Trophoblast cell (in vitro differentiated cells and primary cell): ENCODE measurements around the gene ARHGEF26.

Experiments
- DNase-seq, 2 donors: peaks; one replicate each; pipeline ENCODE4 v3.0.0-alpha.2; 2016
- H2AFZ ChIP-seq: 2 replicates; pipeline ENCODE4 v1.6.1; 2013; ENCODE audit warnings: low read length, moderate library complexity, mild to moderate bottlenecking; ENCODE audit not compliant: insufficient read depth, poor library complexity
- H2AK5ac ChIP-seq: 2 replicates; pipeline ENCODE4 v1.6.1; 2013; ENCODE audit warnings: mild to moderate bottlenecking, low read length
- H2BK120ac ChIP-seq: 2 replicates; pipeline ENCODE4 v1.6.1; 2013; ENCODE audit warnings: low read length, mild to moderate bottlenecking, moderate library complexity; ENCODE audit not compliant: insufficient read depth, poor library complexity
- H2BK12ac ChIP-seq: 2 replicates; pipeline ENCODE4 v1.6.1; 2013; ENCODE audit warnings: mild to moderate bottlenecking, low read length, moderate library complexity
- H2BK5ac ChIP-seq: 2 replicates; pipeline ENCODE4 v1.6.1; 2013; ENCODE audit warnings: low read length, low read depth, moderate library complexity, mild to moderate bottlenecking; ENCODE audit not compliant: poor library complexity
- H3K14ac ChIP-seq: 2 replicates; pipeline ENCODE4 v1.6.1; 2013; ENCODE audit warnings: mild to moderate bottlenecking, low read length
- H3K18ac ChIP-seq: 2 replicates; pipeline ENCODE4 v1.6.1; 2013; ENCODE audit warnings: mild to moderate bottlenecking, low read length
- H3K23ac ChIP-seq: 2 replicates; pipeline ENCODE4 v1.6.1; 2013; ENCODE audit warnings: low read length
- H3K27ac ChIP-seq: 2 replicates; pipeline ENCODE4 v1.5.1; 2013; ENCODE audit warnings: low read depth, mild to moderate bottlenecking, inconsistent platforms, low read length, moderate library complexity
- H3K27me3 ChIP-seq: 2 replicates; pipeline ENCODE4 v1.6.1; 2013; ENCODE audit warnings: inconsistent platforms, mild to moderate bottlenecking, low read length, moderate library complexity; ENCODE audit not compliant: insufficient read depth
- H3K36me3 ChIP-seq, 2 experiments: 1 replicate in 1 of 2; 2 replicates in 1 of 2; pipeline ENCODE4 v1.6.1; 2013; ENCODE audit warnings: low read length in 2 of 2, mild to moderate bottlenecking in 2 of 2, moderate library complexity in 1 of 2; ENCODE audit not compliant: insufficient read depth in 2 of 2, control insufficient read depth in 1 of 2
- H3K4ac ChIP-seq: 2 replicates; pipeline ENCODE4 v1.6.1; 2013; ENCODE audit warnings: low read depth, mild to moderate bottlenecking, low read length, moderate library complexity
- H3K4me1 ChIP-seq, 2 experiments: 1 replicate in 1 of 2; 2 replicates in 1 of 2; pipeline ENCODE4 v1.6.1; 2013; ENCODE audit warnings: low read length in 2 of 2, mild to moderate bottlenecking in 2 of 2, moderate library complexity in 1 of 2; ENCODE audit not compliant: insufficient read depth in 2 of 2, control insufficient read depth in 1 of 2
- H3K4me2 ChIP-seq: 2 replicates; pipeline ENCODE4 v1.6.1; 2013; ENCODE audit warnings: inconsistent platforms, mild to moderate bottlenecking, low read length, moderate library complexity
- H3K4me3 ChIP-seq: 2 replicates; pipeline ENCODE4 v1.5.1; 2013; ENCODE audit warnings: mild to moderate bottlenecking, low read depth, low read length, inconsistent platforms
- H3K79me1 ChIP-seq: one replicate; pipeline ENCODE4 v1.6.1; 2013; ENCODE audit warnings: low read length
- H3K79me2 ChIP-seq: 2 replicates; pipeline ENCODE4 v1.6.1; 2013; ENCODE audit warnings: low read length, mild to moderate bottlenecking; ENCODE audit not compliant: control insufficient read depth, insufficient read depth, poor library complexity
- H3K9ac ChIP-seq: 2 replicates; pipeline ENCODE4 v1.6.1; 2013; ENCODE audit warnings: mild to moderate bottlenecking, low read length
- H3K9me3 ChIP-seq: 2 replicates; pipeline ENCODE4 v1.6.1; 2013; ENCODE audit warnings: low read depth, mild to moderate bottlenecking, control low read depth, inconsistent platforms, low read length; ENCODE audit not compliant: insufficient read depth
- H4K12ac ChIP-seq: 2 replicates; pipeline ENCODE4 v1.6.1; 2013; ENCODE audit warnings: low read depth, mild to moderate bottlenecking, low read length, moderate library complexity
- H4K8ac ChIP-seq: 2 replicates; pipeline ENCODE4 v1.6.1; 2013; ENCODE audit warnings: low read depth, mild to moderate bottlenecking, low read length, moderate library complexity
- H4K91ac ChIP-seq: one replicate; pipeline ENCODE4 v1.6.1; 2013; ENCODE audit warnings: low read depth, mild to moderate bottlenecking, low read length, moderate library complexity
- WGBS: extraction: QIAGEN DNeasy Blood & Tissue Kit; methylation state at CpG from one replicate; pipeline ENCODE4 v1.1.7; 2013; ENCODE audit warnings: missing lambda C conversion rate; ENCODE audit not compliant: insufficient read length, insufficient coverage; ENCODE audit errors: extremely low coverage; 5-methylcytosine and 5-hydroxymethylcytosine counted together

ARHGEF26 gene

GRCh38 chr3:154130540-154130939 lies 9.3 kb downstream of the ARHGEF26 start:
- no peak overlapping the region for H3K4ac ChIP-seq
- no peak overlapping the region for H3K4me2 ChIP-seq
- no peaks in the 10 kb centered on the region for H3K9me3 ChIP-seq
- no peaks in the 10 kb centered on the region for H3K79me2 ChIP-seq
- no peaks in the 10 kb centered on the region for H3K27me3 ChIP-seq
- H3K9ac ChIP-seq: no peak overlapping the region
- no peak overlapping the region for H4K12ac ChIP-seq
- H2BK5ac ChIP-seq: no peak overlapping the region
- no peak overlapping the region for H4K91ac ChIP-seq
- H3K23ac ChIP-seq: no peak overlapping the region
- no peaks in the 10 kb centered on the region for H3K36me3 ChIP-seq
- H3K79me1 ChIP-seq: no peaks in the 10 kb centered on the region
- H3K27ac ChIP-seq: no peak overlapping the region
- no peak overlapping the region for H2AFZ ChIP-seq
- no CpG with 5 or more reads among the region's 3 CpGs for WGBS
- no peaks in the 10 kb centered on the region for H3K4me1 ChIP-seq
- no peak overlapping the region for H2BK120ac ChIP-seq
- H2BK12ac ChIP-seq: no peak overlapping the region
- no peak overlapping the region for H3K4me3 ChIP-seq
- no peak overlapping the region for H4K8ac ChIP-seq
- H3K18ac ChIP-seq: no peak overlapping the region
- no peak for DNase-seq
- H3K14ac ChIP-seq: no peak overlapping the region
- no peak overlapping the region for H2AK5ac ChIP-seq

DNA sequence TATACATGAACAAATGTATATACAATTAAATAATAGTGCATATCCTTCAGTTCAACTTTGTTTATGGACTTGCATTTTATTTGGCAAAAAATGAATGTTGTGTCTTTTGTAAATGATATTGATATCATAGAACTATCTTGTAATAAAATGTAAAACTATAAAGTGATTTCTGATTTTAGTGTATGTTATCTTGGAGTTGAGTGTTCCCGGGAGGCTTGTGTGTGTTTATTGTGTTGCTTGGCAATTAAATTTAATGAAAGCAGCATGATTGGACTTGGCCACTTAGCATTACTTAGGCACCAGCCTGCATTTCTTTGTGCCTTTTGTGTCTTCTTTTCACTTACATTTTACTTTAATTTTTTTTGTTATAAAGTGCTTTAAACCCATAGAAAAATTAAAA lies 10.6 kb downstream of the ARHGEF26 start:
- H2AFZ ChIP-seq: no peak overlapping the region
- H3K36me3 ChIP-seq: no peaks in the 10 kb centered on the region
- no peak overlapping the region for H2BK12ac ChIP-seq
- H4K12ac ChIP-seq: no peak overlapping the region
- H4K91ac ChIP-seq: no peak overlapping the region
- no peak overlapping the region for H4K8ac ChIP-seq
- no peak overlapping the region for H3K27ac ChIP-seq
- H2BK5ac ChIP-seq: no peak overlapping the region
- H3K18ac ChIP-seq: no peak overlapping the region
- H3K23ac ChIP-seq: no peak overlapping the region
- no peak overlapping the region for H3K9ac ChIP-seq
- H3K9me3 ChIP-seq: no peaks in the 10 kb centered on the region
- no peak overlapping the region for H2BK120ac ChIP-seq
- H3K4me1 ChIP-seq: no peaks in the 10 kb centered on the region
- no peak for DNase-seq
- no peak overlapping the region for H2AK5ac ChIP-seq
- H3K4ac ChIP-seq: no peak overlapping the region
- WGBS: no CpG with 5 or more reads among the region's 1 CpG
- no peak overlapping the region for H3K14ac ChIP-seq
- no peaks in the 10 kb centered on the region for H3K79me1 ChIP-seq
- no peak overlapping the region for H3K4me3 ChIP-seq
- H3K4me2 ChIP-seq: no peak overlapping the region
- H3K79me2 ChIP-seq: no peaks in the 10 kb centered on the region
- H3K27me3 ChIP-seq: no peaks in the 10 kb centered on the region

- no CpG with 5 or more reads among the region's 6 CpGs for whole genome bisulfite sequencing
- Histone ChIP-seq H3K79me2 (no peaks in the 10 kb centered on the region), H4K8ac (no peak overlapping the region), H3K14ac (no peak overlapping the region), H3K9me3 (no peaks in the 10 kb centered on the region), H2BK5ac (no peak overlapping the region), H4K91ac (no peak overlapping the region), H3K79me1 (no peaks in the 10 kb centered on the region), H3K18ac (no peak overlapping the region), H3K27ac (no peak overlapping the region), H3K36me3 (no peaks in the 10 kb centered on the region), H3K4me2 (no peak overlapping the region), H3K9ac (no peak overlapping the region), H4K12ac (no peak overlapping the region), H3K23ac (no peak overlapping the region), H3K4me3 (no peak overlapping the region), H3K27me3 (no peaks in the 10 kb centered on the region), H2BK120ac (no peak overlapping the region), H2BK12ac (no peak overlapping the region), H3K4ac (no peak overlapping the region), H2AFZ (no peak overlapping the region), H2AK5ac (no peak overlapping the region), H3K4me1 (no peaks in the 10 kb centered on the region)
- DNase-seq: peak in 1 of 2 donors; percentile 39
Measured at GRCh38 chr3:154132777-154133375, 11.7 kb downstream of the ARHGEF26 start.

DNA sequence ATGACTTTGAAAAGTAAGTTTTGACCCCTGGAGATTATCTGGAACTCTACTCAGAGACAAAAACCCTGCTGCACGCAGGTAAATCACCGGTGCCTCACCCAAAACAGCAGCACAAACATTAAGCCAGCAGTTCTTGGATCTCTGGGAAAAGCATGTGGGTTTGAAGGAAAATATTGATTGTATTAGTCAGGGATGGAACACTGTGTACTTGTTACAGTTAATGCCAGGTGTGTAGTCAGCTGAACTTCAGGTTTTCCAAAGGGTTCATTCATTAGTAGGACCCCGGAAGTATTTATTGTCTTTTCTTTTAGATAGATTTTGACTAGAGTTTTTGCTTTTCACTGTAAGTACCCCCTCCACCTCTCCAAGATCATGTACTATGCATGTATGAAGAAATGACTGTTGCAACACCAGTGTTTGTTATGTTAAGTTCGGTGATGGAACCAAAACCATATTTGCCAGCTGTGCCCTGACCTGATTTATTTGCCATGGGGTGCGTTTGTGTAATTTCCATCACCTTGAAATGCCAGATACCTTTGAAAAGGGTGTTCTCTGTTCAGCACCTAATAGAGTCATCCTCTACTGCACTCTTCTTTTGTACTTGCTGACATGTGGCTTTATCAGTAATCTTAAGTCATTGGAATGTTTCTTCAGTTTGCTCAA lies 14.5 kb downstream of the ARHGEF26 start:
- Histone ChIP-seq H4K8ac (no peak overlapping the region), H3K4me3 (no peak overlapping the region), H3K4ac (no peak overlapping the region), H3K9ac (no peak overlapping the region), H3K4me1 (no peaks in the 10 kb centered on the region), H3K27me3 (no peaks in the 10 kb centered on the region), H2AK5ac (no peak overlapping the region), H2AFZ (no peak overlapping the region), H3K27ac (no peak overlapping the region), H3K18ac (no peak overlapping the region), H2BK12ac (no peak overlapping the region), H4K12ac (no peak overlapping the region), H3K36me3 (no peaks in the 10 kb centered on the region), H3K9me3 (no peaks in the 10 kb centered on the region), H2BK120ac (no peak overlapping the region), H3K23ac (no peak overlapping the region), H3K79me1 (no peaks in the 10 kb centered on the region), H4K91ac (no peak overlapping the region), H3K79me2 (no peaks in the 10 kb centered on the region), H2BK5ac (no peak overlapping the region), H3K14ac (no peak overlapping the region), H3K4me2 (no peak overlapping the region)
- DNase-seq: no peak
- WGBS: no CpG with 5 or more reads among the region's 5 CpGs
